ENCODE data around the gene TRAM2. TPM values are rescaled to one million over a fixed set of nuclear protein-coding genes. Genes with fewer than 3 reads are reported as not detected.

The TRAM2 gene
- total and polyA plus RNA-seq, 2 of the 8 experiments (the other 6 are each of a cell fraction or from before 2014, with no cell fraction given), result 9.0 to 21.4 TPM

- TF ChIP-seq CHD7 (IDR thresholded peaks at IDR 0.05; ENCODE audit: insufficient replicate concordance, low read length) (no peak), JUND (IDR thresholded peaks at IDR 0.05; ENCODE audit: low read length) (no peak), SIRT6 (IDR thresholded peaks at IDR 0.05; ENCODE audit: low read length) (no peak), EZH2 (IDR thresholded peaks at IDR 0.05; ENCODE audit: low read depth, low read length, severe bottlenecking) (no peak), CEBPB (IDR thresholded peaks at IDR 0.05; ENCODE audit: low read depth, low read length) (no peak), SRF (IDR thresholded peaks at IDR 0.05; ENCODE audit: low read depth, low read length) (no peak), KDM4A (IDR thresholded peaks at IDR 0.05; ENCODE audit: low read depth, low read length, severe bottlenecking) (no peak), EP300 (IDR thresholded peaks at IDR 0.05; ENCODE audit: borderline replicate concordance in 1 of 2, low read depth in 2 of 2, low read length in 2 of 2) (no peak), CREB1 (IDR thresholded peaks at IDR 0.05) (no peak), TAF7 (optimal IDR thresholded peaks at IDR 0.05; ENCODE audit: borderline replicate concordance, low read depth, low read length) (no peak), SP4 (IDR thresholded peaks at IDR 0.05; ENCODE audit: low read length) (no peak), SIX5 (IDR thresholded peaks at IDR 0.05; ENCODE audit: low read depth, low read length) (no peak)
These were observed 33.6 kb downstream of the TRAM2 start (continued) for GRCh38 chr6:52543262-52543661.
